ENCODE measurements around the gene FAH. TPM values are rescaled to one million over a fixed set of nuclear protein-coding genes. Genes with fewer than 3 reads are reported as not detected.
A peak's percentile ranks its signal among the peaks of the same experiment; 100 is the strongest.

Gene FAH
- total RNA-seq, 3 donors from 2014 or later = 19.1 to 21.9 (median 20.0) TPM

DNA sequence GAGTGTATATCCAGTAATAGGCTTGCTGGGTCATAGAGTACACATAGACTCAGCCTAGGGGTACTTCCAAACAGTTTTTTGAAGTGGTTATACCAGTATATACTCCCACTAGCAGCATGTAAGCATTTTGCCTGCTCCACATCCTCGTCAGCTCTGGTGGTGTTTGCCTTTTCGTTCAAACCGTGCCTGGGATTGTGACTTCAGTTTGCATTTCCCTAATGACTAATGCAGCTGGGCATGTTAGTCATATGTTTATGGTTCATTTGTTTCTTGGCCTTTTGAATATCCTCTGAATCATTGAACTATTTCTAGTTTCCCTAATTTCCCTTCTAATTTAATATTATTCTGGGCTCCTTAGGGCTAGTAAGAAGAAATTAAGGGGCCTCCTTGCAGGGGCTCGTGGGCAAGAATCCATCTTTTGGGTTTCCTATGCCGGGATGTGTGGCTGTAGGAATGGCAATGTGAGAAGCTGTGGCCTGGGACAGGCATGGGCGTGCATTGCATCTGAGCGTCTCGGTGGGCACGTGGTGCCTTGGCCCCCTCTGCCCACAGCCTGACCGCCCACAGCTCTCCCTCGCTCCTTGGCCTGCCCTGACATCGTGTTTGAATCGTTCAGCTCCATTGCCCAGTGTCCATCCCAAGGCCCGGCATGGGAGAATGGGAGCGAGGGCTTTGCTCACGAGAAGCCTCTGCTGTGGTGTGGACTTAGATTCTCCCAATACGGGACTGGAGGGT, 26.4 kb downstream of the FAH start:
- Histone ChIP-seq H3K4me3 (no peak overlapping the region), H3K4me1 (ENCODE audit: low read depth) (no peaks in the 10 kb centered on the region), H3K9me3 (no peaks in the 10 kb centered on the region), H3K36me3 (ENCODE audit: low read depth) (no peaks in the 10 kb centered on the region)
- ATAC-seq = peak; percentile 37
- no peak for DNase-seq
- TF ChIP-seq, protein P1, sequence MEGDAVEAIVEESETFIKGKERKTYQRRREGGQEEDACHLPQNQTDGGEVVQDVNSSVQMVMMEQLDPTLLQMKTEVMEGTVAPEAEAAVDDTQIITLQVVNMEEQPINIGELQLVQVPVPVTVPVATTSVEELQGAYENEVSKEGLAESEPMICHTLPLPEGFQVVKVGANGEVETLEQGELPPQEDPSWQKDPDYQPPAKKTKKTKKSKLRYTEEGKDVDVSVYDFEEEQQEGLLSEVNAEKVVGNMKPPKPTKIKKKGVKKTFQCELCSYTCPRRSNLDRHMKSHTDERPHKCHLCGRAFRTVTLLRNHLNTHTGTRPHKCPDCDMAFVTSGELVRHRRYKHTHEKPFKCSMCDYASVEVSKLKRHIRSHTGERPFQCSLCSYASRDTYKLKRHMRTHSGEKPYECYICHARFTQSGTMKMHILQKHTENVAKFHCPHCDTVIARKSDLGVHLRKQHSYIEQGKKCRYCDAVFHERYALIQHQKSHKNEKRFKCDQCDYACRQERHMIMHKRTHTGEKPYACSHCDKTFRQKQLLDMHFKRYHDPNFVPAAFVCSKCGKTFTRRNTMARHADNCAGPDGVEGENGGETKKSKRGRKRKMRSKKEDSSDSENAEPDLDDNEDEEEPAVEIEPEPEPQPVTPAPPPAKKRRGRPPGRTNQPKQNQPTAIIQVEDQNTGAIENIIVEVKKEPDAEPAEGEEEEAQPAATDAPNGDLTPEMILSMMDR (IDR thresholded peaks at IDR 0.05) = no peak
- intact Hi-C loops (cut with DNase I, micrococcal nuclease) = no loop called here

DNA sequence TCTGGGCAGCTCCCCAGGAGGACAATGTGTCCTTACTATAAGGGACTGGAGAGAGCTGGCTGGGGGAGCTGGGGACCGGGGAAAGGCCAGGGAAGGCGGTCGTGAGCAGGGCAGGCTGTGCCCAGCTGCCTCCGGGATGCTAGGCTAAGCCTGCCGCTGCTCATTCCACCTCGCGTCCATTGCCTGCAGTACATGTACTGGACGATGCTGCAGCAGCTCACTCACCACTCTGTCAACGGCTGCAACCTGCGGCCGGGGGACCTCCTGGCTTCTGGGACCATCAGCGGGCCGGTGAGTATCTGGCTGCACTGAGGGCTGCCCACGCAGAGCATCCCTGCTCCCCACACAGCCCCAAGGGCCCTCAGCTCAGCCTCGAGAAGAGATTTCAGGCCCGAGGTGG, 27.1 kb downstream of the FAH start:
- Histone ChIP-seq H3K4me3 (no peak overlapping the region), H3K9me3 (no peaks in the 10 kb centered on the region), H3K36me3 (ENCODE audit: low read depth) (no peaks in the 10 kb centered on the region), H3K4me1 (ENCODE audit: low read depth) (no peaks in the 10 kb centered on the region)
- intact Hi-C loops (cut with DNase I, micrococcal nuclease) = no loop called here
- no peak for DNase-seq
- TF ChIP-seq, protein P1 (IDR thresholded peaks at IDR 0.05) = no peak
- ATAC-seq = no peak

DNA sequence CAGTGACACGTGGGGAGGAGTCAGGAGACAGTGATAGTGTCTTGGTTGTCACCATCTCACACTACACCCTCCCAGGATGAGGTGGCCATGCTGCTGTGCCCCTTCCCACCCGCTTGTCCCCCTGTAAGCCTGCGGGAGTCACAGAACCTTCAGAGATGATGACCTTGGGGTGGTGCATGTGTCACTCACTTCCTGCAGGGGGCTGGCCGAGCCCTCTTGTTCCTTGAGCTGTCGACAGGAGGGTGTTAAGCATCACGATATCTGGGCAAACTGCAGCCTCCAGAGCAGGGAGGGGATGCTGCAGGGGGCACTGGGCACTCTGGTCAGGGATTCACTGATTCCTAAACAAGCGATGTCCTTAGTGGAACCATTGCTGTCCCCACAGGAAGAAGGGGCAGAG, 27.7 kb downstream of the FAH start:
- Histone ChIP-seq H3K36me3 (ENCODE audit: low read depth) (no peaks in the 10 kb centered on the region), H3K9me3 (no peaks in the 10 kb centered on the region), H3K4me1 (ENCODE audit: low read depth) (no peaks in the 10 kb centered on the region), H3K4me3 (no peak overlapping the region)
- intact Hi-C loops (cut with DNase I, micrococcal nuclease) = no loop called here
- TF ChIP-seq, protein P1 (IDR thresholded peaks at IDR 0.05) = no peak
- DNase-seq (no peak), ATAC-seq (no peak)

DNA sequence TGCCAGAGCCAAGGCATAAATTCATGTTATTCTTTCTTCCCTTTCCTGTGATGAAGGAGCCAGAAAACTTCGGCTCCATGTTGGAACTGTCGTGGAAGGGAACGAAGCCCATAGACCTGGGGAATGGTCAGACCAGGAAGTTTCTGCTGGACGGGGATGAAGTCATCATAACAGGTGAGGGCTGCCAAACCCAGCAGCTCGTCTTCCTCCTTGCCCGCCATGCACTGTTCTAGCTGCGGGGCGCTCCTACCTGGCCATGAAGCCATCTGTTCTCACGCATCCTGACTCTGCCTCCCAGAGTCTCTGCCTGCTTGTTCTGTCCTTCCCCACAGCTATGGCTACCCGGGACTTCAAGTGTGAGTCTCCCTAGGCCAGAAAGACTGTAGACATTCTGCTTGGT, 28.2 kb downstream of the FAH start:
- no peaks in the 10 kb centered on the region for H3K36me3 ChIP-seq (ENCODE audit: low read depth)
- H3K4me3 ChIP-seq = no peak overlapping the region
- TF ChIP-seq, protein P1 (IDR thresholded peaks at IDR 0.05) = no peak
- H3K9me3 ChIP-seq = no peaks in the 10 kb centered on the region
- intact Hi-C loops (cut with DNase I, micrococcal nuclease) = no loop called here
- DNase-seq = no peak
- H3K4me1 ChIP-seq (ENCODE audit: low read depth) = no peaks in the 10 kb centered on the region
- no peak for ATAC-seq

DNA sequence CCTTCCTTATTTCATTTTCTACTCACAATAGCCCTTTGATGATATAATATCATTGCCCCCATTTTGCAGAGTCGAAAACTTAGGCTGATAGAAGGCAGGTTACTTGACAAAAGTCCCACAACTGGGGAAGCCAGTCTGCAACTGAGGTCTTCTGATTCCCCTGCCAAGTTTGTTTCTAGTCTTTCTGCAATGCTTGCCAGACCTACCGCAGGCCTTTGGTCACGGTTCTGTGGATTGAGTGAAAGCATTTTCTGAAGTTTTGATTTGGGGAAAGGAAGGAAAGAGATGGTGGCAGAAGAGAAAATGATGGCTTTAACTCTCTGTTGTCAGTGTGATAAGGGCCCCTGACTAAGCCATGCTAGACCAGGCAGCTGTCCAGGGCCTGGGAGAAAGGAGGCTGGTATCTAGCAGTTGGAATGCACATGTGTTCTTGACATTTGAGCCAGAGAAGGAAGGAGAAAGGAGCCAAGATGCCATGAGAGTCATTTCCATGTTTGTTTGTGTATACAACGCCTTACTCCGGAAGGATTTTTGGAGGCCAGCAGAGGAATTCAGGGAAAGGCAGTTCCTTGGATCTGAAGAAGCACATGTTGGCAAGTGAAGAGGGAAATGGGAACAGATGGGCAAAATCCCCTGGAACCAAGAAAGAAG, 29.9 kb downstream of the FAH start:
- DNase-seq (no peak), ATAC-seq (no peak)
- Histone ChIP-seq H3K4me3 (no peak overlapping the region), H3K36me3 (ENCODE audit: low read depth) (no peaks in the 10 kb centered on the region), H3K4me1 (ENCODE audit: low read depth) (no peaks in the 10 kb centered on the region), H3K9me3 (no peaks in the 10 kb centered on the region)
- intact Hi-C loops (cut with DNase I, micrococcal nuclease) = no loop called here
- TF ChIP-seq, protein P1 (IDR thresholded peaks at IDR 0.05) = no peak

Measured in mucosa of descending colon (tissue), 3 donors.